GM21390 (cell line): Measurements from ENCODE around the gene MXD4.
A peak's percentile ranks its signal among the peaks of the same experiment; 100 is the strongest.
"Not testable (repeated sequence)": the region's sequence is repeated elsewhere in the genome, so short reads cannot be mapped to it uniquely, and the experiment has no call there.

Experiments used
- ATAC-seq: cut with Tn5 transposase; IDR thresholded peaks from one replicate; pipeline ENCODE4 v1.9.1; 2021; ENCODE audit not compliant: unreplicated experiment

Gene MXD4

GRCh38 chr4:2226261-2226660 is 35.6 kb downstream of the MXD4 start:
- ATAC-seq, result no peak

- ATAC-seq, result no peak
These were observed 39.1 kb downstream of the MXD4 start for GRCh38 chr4:2222838-2223237.

- not testable (repeated sequence) for ATAC-seq
These were observed 40.5 kb downstream of the MXD4 start for GRCh38 chr4:2221378-2221777.

GRCh38 chr4:2220016-2220630 is 41.8 kb downstream of the MXD4 start:
- ATAC-seq, result peak; percentile 51

- ATAC-seq, result no peak
These were observed 42.6 kb downstream of the MXD4 start for GRCh38 chr4:2219233-2219760.

GRCh38 chr4:2218436-2218835 is 43.5 kb downstream of the MXD4 start:
- no peak for ATAC-seq

GRCh38 chr4:2217726-2218125 is 44.2 kb downstream of the MXD4 start:
- ATAC-seq, result no peak

- no peak for ATAC-seq
These were observed 49.1 kb downstream of the MXD4 start for GRCh38 chr4:2212831-2213230.

GRCh38 chr4:2202789-2203188 is 59.1 kb downstream of the MXD4 start:
- ATAC-seq, result not testable (repeated sequence)
